Suprapubic skin (tissue), 4 donors: ENCODE measurements around the gene SVIL. TPM values are rescaled to one million over a fixed set of nuclear protein-coding genes. Genes with fewer than 3 reads are reported as not detected.

Experiments used
- DNase-seq, 2 donors: peaks; one replicate each; pipeline ENCODE4 v3.0.0-alpha.2; 2019; ENCODE audit warnings: low spot score in 2 of 2
- H3K27ac ChIP-seq: fragments of 200-600 bp; sonication (generic); one replicate; pipeline ENCODE4 v1.5.1; 2019
- H3K27me3 ChIP-seq: fragments of 200-600 bp; sonication (generic); one replicate; pipeline ENCODE4 v1.5.1; 2019
- H3K36me3 ChIP-seq: fragments of 200-600 bp; sonication (generic); one replicate; pipeline ENCODE4 v1.5.1; 2019
- H3K4me1 ChIP-seq: fragments of 200-600 bp; sonication (generic); one replicate; pipeline ENCODE4 v1.5.1; 2019
- H3K4me3 ChIP-seq: fragments of 200-600 bp; sonication (generic); one replicate; pipeline ENCODE4 v1.5.1; 2019; ENCODE audit warnings: mild to moderate bottlenecking
- H3K9me3 ChIP-seq: fragments of 200-600 bp; sonication (generic); one replicate; pipeline ENCODE4 v1.5.1; 2019
- EP300 ChIP-seq: sonication (generic); formaldehyde crosslinking; IDR thresholded peaks from one replicate; pipeline ENCODE4 v1.6.1; 2017; ENCODE audit warnings: antibody characterized with exemption
- POLR2A ChIP-seq, 2 donors: fragments of 450-650 bp; IDR thresholded peaks; one replicate each; pipeline ENCODE4 v1.6.1; 2017; ENCODE audit warnings: antibody characterized with exemption in 2 of 2, mild to moderate bottlenecking in 2 of 2, moderate library complexity in 2 of 2
- POLR2AphosphoS5 ChIP-seq, 3 donors: sonication (generic); formaldehyde crosslinking; IDR thresholded peaks; one replicate each; pipeline ENCODE4 v1.6.1; 2017; ENCODE audit warnings: antibody characterized with exemption in 3 of 3
- whole genome bisulfite sequencing: methylation state at CpG from one replicate; pipeline ENCODE4 v1.1.5; 2018; 5-methylcytosine and 5-hydroxymethylcytosine counted together
- total RNA-seq, 4 donors: library from RNA; depleted of rRNA; stranded (reverse); fragments of >200 nt; gene quantifications; one replicate each; pipeline ENCODE4 v1.1.0, GENCODE V29; 2016
- TF ChIP-seq, protein P1 (sequence below), 2 donors: fragments of 200-600 bp in 1 of 2; fragments of 450-650 bp in 1 of 2; sonication (generic) in 1 of 2; IDR thresholded peaks; one replicate each; pipeline ENCODE4 v1.5.1; 2016 to 2019; ENCODE audit warnings: antibody characterized with exemption in 2 of 2, mild to moderate bottlenecking in 1 of 2, moderate library complexity in 1 of 2

SVIL gene
- total RNA-seq, 4 donors from 2014 or later: 52.9 to 129 (median 72.1) TPM

DNA sequence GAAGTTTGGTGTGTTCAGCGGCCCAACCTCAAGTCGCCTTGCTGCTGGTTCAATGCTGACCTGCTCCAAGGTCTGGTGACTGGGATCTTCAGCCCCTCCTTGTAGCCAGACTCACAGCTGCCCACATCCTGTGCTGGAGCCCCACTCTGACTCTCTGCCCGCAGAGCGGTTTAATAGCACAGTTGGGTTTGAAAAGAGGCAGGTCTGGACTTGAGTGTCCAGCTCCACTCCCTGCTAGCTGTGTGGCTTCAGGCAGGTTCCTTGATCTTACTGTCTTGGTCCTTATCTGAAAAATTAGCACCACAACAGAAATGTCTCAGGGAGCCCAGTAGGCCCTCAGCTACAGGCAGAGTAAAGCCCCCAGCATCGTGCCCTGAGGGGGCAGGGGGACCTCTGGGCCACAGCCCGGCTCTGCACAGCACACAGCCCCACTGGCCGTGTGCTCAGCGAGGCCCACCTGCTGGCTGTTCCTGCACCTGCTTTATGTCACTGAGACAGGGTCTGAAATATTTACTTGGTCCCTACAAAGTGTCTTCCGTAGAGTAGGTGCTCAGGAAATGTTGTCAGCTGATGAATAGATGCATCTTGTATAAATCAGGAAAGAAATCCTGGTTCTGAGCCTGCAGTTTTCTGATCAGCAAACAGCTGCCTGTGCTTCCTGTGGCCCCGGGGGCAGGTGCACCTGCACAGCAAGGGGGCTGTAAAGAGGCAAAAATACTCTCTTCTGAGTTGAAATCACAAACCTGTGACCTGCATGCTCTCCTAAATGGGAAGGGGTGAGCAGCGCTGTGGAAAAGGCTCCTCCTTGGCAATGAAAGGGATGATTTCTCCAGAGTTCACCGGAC lies 155.5 kb downstream of the SVIL start:
- WGBS: 80% methylated on average over 9 of the region's 12 CpGs
- no peak overlapping the region for H3K4me3 ChIP-seq
- no peak overlapping the region for H3K27ac ChIP-seq
- peaks cover 67% of the 10 kb centered on the region for H3K36me3 ChIP-seq
- H3K9me3 ChIP-seq: no peaks in the 10 kb centered on the region
- no peak for DNase-seq
- H3K27me3 ChIP-seq: no peaks in the 10 kb centered on the region
- peaks cover 9% of the 10 kb centered on the region for H3K4me1 ChIP-seq
- no peak for TF ChIP-seq POLR2A (IDR thresholded peaks at IDR 0.05)
- TF ChIP-seq, protein P1, sequence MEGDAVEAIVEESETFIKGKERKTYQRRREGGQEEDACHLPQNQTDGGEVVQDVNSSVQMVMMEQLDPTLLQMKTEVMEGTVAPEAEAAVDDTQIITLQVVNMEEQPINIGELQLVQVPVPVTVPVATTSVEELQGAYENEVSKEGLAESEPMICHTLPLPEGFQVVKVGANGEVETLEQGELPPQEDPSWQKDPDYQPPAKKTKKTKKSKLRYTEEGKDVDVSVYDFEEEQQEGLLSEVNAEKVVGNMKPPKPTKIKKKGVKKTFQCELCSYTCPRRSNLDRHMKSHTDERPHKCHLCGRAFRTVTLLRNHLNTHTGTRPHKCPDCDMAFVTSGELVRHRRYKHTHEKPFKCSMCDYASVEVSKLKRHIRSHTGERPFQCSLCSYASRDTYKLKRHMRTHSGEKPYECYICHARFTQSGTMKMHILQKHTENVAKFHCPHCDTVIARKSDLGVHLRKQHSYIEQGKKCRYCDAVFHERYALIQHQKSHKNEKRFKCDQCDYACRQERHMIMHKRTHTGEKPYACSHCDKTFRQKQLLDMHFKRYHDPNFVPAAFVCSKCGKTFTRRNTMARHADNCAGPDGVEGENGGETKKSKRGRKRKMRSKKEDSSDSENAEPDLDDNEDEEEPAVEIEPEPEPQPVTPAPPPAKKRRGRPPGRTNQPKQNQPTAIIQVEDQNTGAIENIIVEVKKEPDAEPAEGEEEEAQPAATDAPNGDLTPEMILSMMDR (IDR thresholded peaks at IDR 0.05): no peak
- TF ChIP-seq POLR2AphosphoS5 (IDR thresholded peaks at IDR 0.05): no peak
- no peak for TF ChIP-seq EP300

DNA sequence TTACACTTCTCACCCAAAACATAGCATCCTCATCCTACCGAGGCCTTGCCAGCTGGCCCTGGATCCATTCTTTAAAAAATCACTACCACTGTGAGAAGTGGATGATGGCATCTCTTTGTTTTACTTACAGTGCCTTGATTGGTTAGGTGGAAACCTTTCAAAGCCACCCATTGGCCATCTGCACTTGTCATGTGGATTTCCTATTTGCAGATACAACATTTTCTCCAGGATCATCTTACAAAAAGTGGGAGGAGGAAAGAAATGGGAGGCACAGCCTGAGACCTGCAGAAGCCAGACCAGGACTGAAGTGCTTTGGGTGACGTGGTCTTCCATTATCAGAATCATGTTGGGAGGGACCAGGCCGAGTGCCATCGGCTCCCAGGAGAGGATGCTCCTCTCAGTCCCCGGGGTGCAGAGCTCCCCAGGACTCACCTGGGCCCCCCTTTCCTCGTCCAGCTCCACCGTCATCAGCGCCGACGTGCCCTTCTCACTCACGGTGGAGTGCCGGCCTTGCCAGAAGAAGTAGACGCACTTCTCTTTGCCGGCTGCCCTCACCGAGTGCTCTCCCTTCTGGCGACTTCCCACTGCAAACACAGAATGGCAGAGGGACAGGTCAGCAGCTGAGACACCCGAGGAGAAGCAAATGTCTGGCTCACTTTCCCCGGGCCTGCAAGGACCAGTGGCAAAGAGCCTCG lies 161.2 kb downstream of the SVIL start:
- peaks cover 2% of the 10 kb centered on the region for H3K4me1 ChIP-seq
- DNase-seq: no peak
- no peak overlapping the region for H3K4me3 ChIP-seq
- H3K9me3 ChIP-seq: no peaks in the 10 kb centered on the region
- TF ChIP-seq, protein P1 (IDR thresholded peaks at IDR 0.05): no peak
- no peak for TF ChIP-seq POLR2A (IDR thresholded peaks at IDR 0.05)
- TF ChIP-seq EP300: no peak
- no peak for TF ChIP-seq POLR2AphosphoS5 (IDR thresholded peaks at IDR 0.05)
- 80% methylated on average over 19 of the region's 19 CpGs for whole genome bisulfite sequencing
- H3K27me3 ChIP-seq: no peaks in the 10 kb centered on the region
- no peak overlapping the region for H3K27ac ChIP-seq
- H3K36me3 ChIP-seq: peaks cover 79% of the 10 kb centered on the region

DNA sequence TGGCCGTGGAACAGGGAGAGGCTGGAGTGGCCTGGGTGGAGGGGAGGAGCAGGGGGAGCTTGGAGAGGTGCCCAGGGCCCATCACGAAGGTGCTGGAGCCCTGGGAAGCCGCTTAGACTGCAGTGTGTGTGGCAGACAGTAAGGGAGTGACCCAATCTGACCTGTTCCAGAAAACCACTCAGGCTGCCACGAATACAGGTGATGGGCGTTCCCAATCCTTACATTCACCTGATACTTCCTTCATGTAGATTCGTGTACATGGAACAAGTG lies 161.7 kb downstream of the SVIL start:
- WGBS: 66% methylated on average over 6 of the region's 6 CpGs
- DNase-seq: no peak
- no peak overlapping the region for H3K4me3 ChIP-seq
- no peak overlapping the region for H3K27ac ChIP-seq
- H3K27me3 ChIP-seq: no peaks in the 10 kb centered on the region
- peaks cover 84% of the 10 kb centered on the region for H3K36me3 ChIP-seq
- TF ChIP-seq POLR2AphosphoS5 (IDR thresholded peaks at IDR 0.05) (no peak), POLR2A (IDR thresholded peaks at IDR 0.05) (no peak), EP300 (no peak)
- TF ChIP-seq, protein P1 (IDR thresholded peaks at IDR 0.05): no peak
- peaks cover 2% of the 10 kb centered on the region for H3K4me1 ChIP-seq
- no peaks in the 10 kb centered on the region for H3K9me3 ChIP-seq

DNA sequence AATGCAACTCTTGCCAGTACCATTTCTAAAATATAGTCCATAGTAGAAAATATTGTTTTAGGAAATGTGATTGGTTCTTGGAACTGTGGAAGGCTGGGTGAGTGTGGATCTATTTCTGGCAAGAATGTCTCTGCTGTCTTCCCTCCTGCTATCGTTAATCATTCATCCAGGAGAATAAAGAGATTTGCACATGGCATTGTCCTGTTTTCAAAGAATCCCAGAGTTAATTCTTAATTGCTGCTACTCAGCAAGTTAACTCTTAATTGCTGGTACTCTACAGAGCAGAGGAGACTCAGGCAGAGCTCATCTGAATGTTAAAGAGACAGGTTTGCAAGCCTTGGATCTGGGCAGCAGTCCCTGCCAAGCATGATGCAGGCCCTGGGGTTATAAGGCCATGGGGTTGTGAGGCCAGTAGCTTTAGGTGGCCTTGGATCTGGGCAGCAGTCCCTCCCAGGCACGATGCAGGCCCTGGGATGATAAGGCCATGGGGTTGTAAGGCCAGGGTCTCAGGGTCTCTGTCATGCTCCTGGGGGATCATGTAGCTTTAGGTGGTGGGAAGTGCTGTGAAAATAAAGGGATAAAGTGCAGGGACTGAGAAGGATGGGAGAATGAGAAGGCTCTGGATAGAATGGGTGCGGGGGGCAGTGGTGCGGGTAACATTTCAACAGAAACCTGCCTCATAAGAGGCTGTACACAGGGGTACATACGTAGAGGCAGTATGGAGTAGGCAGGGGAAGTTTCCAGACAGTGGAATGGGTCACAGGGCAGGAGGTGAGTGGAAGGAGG lies 162.3 kb downstream of the SVIL start:
- H3K9me3 ChIP-seq: no peaks in the 10 kb centered on the region
- peaks cover 88% of the 10 kb centered on the region for H3K36me3 ChIP-seq
- whole genome bisulfite sequencing: 73% methylated on average over 5 of the region's 5 CpGs
- peaks cover 2% of the 10 kb centered on the region for H3K4me1 ChIP-seq
- no peak for DNase-seq
- TF ChIP-seq EP300: no peak
- no peak for TF ChIP-seq POLR2A (IDR thresholded peaks at IDR 0.05)
- TF ChIP-seq, protein P1 (IDR thresholded peaks at IDR 0.05): no peak
- TF ChIP-seq POLR2AphosphoS5 (IDR thresholded peaks at IDR 0.05): no peak
- no peak overlapping the region for H3K27ac ChIP-seq
- no peaks in the 10 kb centered on the region for H3K27me3 ChIP-seq
- H3K4me3 ChIP-seq: no peak overlapping the region

DNA sequence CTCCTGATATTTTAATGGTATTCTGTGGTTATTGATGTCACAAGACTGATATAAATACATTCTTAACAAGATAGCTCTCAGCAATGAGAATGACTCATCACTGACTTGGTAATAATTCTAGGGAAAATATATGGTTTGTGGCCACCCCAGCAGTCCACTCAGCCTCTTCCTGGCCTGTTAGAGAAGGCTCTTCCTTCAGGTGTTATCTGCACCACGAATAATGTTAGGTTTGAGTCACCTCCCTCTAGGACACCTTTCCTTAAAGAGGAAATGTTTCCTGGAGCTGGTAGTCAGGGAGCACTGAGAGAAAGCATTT lies 163.3 kb downstream of the SVIL start:
- DNase-seq: no peak
- H3K36me3 ChIP-seq: peaks cover 93% of the 10 kb centered on the region
- H3K27ac ChIP-seq: peak overlapping the region; percentile 26
- 44% methylated on average over 1 of the region's 1 CpG for WGBS
- H3K4me3 ChIP-seq: no peak overlapping the region
- TF ChIP-seq EP300 (no peak), POLR2A (IDR thresholded peaks at IDR 0.05) (no peak), POLR2AphosphoS5 (IDR thresholded peaks at IDR 0.05) (no peak)
- TF ChIP-seq, protein P1 (IDR thresholded peaks at IDR 0.05): no peak
- H3K9me3 ChIP-seq: no peaks in the 10 kb centered on the region
- H3K4me1 ChIP-seq: peaks cover 2% of the 10 kb centered on the region
- H3K27me3 ChIP-seq: no peaks in the 10 kb centered on the region
